ENCODE measurements around the gene ARNT2. TPM values are rescaled to one million over a fixed set of nuclear protein-coding genes. Genes with fewer than 3 reads are reported as not detected.

The ARNT2 gene
- under 0.01 and 0.50 TPM in 2 replicates for total RNA-seq

GRCh38 chr15:80404057-80404760, at the start of gene ARNT2:
Gene ARNT2 (plus strand): TSS chr15:80404382. CDS start chr15:80404516, 134 bp downstream.

Other genes starting within 250 kb of the ARNT2 start
- gene CTXND1, start 152.2 kb upstream of the ARNT2 start, total RNA-seq: not detected in 2 replicates